T-helper 1 cell treated with Interleukin-12 subunit alpha and Interleukin-12 subunit beta and Interleukin-4 antibody, amounts not matched to agents 30 ng/mL and 1 ng/mL, for 36 hours (primary cell): ENCODE measurements around the gene MIF. TPM values are rescaled to one million over a fixed set of nuclear protein-coding genes. Genes with fewer than 3 reads are reported as not detected.
"Not testable (repeated sequence)": the region's sequence is repeated elsewhere in the genome, so short reads cannot be mapped to it uniquely, and the experiment has no call there.

Experiments used
- intact Hi-C: fragments of 100-400 bp; cut with micrococcal nuclease; formaldehyde crosslinking; loops from one replicate; pipeline ENCODE4 v1.15.1; 2024
- total RNA-seq: library from RNA; stranded (reverse); gene quantifications from 2 replicates; pipeline ENCODE4 v1.2.3, GENCODE V29; 2022

The MIF gene
- total RNA-seq, 1 donor from 2014 or later: 746 TPM

GRCh38 chr22:23898006-23898974 is 4.1 kb downstream of the MIF start:
- intact Hi-C loops: loop anchor here (10.0 kb wide), 1 partner anchor 257 kb away; no protein-coding TSS in a partner anchor

GRCh38 chr22:23899042-23899745 is 5.0 kb downstream of the MIF start:
- intact Hi-C loops: loop anchor here (10.0 kb wide), 1 partner anchor 256 kb away; no protein-coding TSS in a partner anchor

- intact Hi-C loops: not testable (repeated sequence)
Observed at GRCh38 chr22:23900227-23900626, 6.0 kb downstream of the MIF start.

GRCh38 chr22:23901600-23901999 is 7.4 kb downstream of the MIF start:
- intact Hi-C loops: no loop called here

GRCh38 chr22:23903328-23903971 is 9.3 kb downstream of the MIF start:
- intact Hi-C loops: no loop called here

GRCh38 chr22:23904573-23905254 is 10.5 kb downstream of the MIF start:
- intact Hi-C loops: no loop called here

GRCh38 chr22:23906641-23907040 is 12.5 kb downstream of the MIF start:
- intact Hi-C loops: no loop called here

- intact Hi-C loops: not testable (repeated sequence)
Observed at GRCh38 chr22:23907423-23907822, 13.2 kb downstream of the MIF start.

GRCh38 chr22:23908587-23909205 is 14.5 kb downstream of the MIF start:
- intact Hi-C loops: no loop called here

- intact Hi-C loops: no loop called here
Observed at GRCh38 chr22:23909296-23909898, 15.2 kb downstream of the MIF start.

- intact Hi-C loops: loop anchor here (5.0 kb wide), 2 partner anchors 213 to 768 kb away; partner anchors contain the start of gene RSPH14
Observed at GRCh38 chr22:23910496-23911190, 16.5 kb downstream of the MIF start.

GRCh38 chr22:23911318-23911980 is 17.3 kb downstream of the MIF start:
- intact Hi-C loops: loop anchor here (5.0 kb wide), 2 partner anchors 214 to 769 kb away; partner anchors contain the start of gene RSPH14

- intact Hi-C loops: loop anchor here (5.0 kb wide), 2 partner anchors 215 to 770 kb away; partner anchors contain the start of gene RSPH14
Observed at GRCh38 chr22:23912293-23912903, 18.2 kb downstream of the MIF start.

- intact Hi-C loops: loop anchor here (1.0 to 5.0 kb wide), 4 partner anchors 98 to 771 kb away; partner anchors contain the start of genes CABIN1 and RSPH14
Observed at GRCh38 chr22:23913306-23913660, 19.1 kb downstream of the MIF start.

- intact Hi-C loops: loop anchor here (1.0 to 5.0 kb wide), 10 partner anchors 20 to 772 kb away; partner anchors contain the start of genes CABIN1, CHCHD10, DERL3 and GUCD1
Observed at GRCh38 chr22:23913661-23914353, 19.6 kb downstream of the MIF start.

- intact Hi-C loops: loop anchor here (2.0 kb wide), 2 partner anchors 58 to 640 kb away; partner anchors contain the start of genes GUCD1, SLC2A11 and SNRPD3
Observed at GRCh38 chr22:23915290-23915689, 21.1 kb downstream of the MIF start.

- intact Hi-C loops: not testable (repeated sequence)
Observed at GRCh38 chr22:23920267-23920611, 26.1 kb downstream of the MIF start.
